HepG2 (cell line): Measurements from ENCODE around the gene BRPF1. TPM values are rescaled to one million over a fixed set of nuclear protein-coding genes. Genes with fewer than 3 reads are reported as not detected.

Source experiments
- BRD4 ChIP-seq: sonication (generic); formaldehyde crosslinking; IDR thresholded peaks from 2 replicates; pipeline ENCODE4 v1.4.0; 2020; ENCODE audit warnings: missing genetic modification reagents
- DR1 ChIP-seq: sonication (generic); formaldehyde crosslinking; IDR thresholded peaks from 2 replicates; pipeline ENCODE4 v1.8.0; 2021; ENCODE audit warnings: mild to moderate bottlenecking, missing genetic modification reagents, inconsistent platforms
- FOSL2 ChIP-seq: sonication (generic); formaldehyde crosslinking; IDR thresholded peaks from 2 replicates; pipeline ENCODE4 v1.4.0; 2020; ENCODE audit warnings: missing genetic modification reagents
- GATAD2A ChIP-seq: IDR thresholded peaks from 2 replicates; pipeline ENCODE4 v1.6.1; 2016
- HDAC2 ChIP-seq: sonication (generic); formaldehyde crosslinking; IDR thresholded peaks from 2 replicates; pipeline ENCODE4 v1.4.0; 2020; ENCODE audit warnings: missing genetic modification reagents
- HNF1B ChIP-seq: sonication (generic); formaldehyde crosslinking; IDR thresholded peaks from 2 replicates; pipeline ENCODE4 v1.5.1; 2020; ENCODE audit warnings: mild to moderate bottlenecking, moderate library complexity, missing genetic modification reagents
- HNF4G ChIP-seq, 2 experiments: sonication (generic) in 1 of 2; formaldehyde crosslinking in 1 of 2; IDR thresholded peaks; 2 replicates each; pipeline versions ENCODE4 v1.4.0 to v1.6.1; 2011 to 2020; ENCODE audit warnings: borderline replicate concordance in 2 of 2, low read depth in 2 of 2, mild to moderate bottlenecking in 2 of 2, low read length in 1 of 2, missing genetic modification reagents in 1 of 2, moderate library complexity in 1 of 2
- MAFF ChIP-seq: IDR thresholded peaks from 2 replicates; pipeline ENCODE4 v1.6.1; 2011; ENCODE audit warnings: low read depth, low read length, improper control_type of control experiment
- MAFK ChIP-seq, 2 experiments: IDR thresholded peaks in 1 of 2; conservative IDR thresholded peaks in 1 of 2; 2 replicates each; pipeline ENCODE4 v1.6.1; 2011; ENCODE audit warnings: improper control_type of control experiment in 2 of 2, low read length in 2 of 2
- NR1H2 ChIP-seq: sonication (generic); formaldehyde crosslinking; IDR thresholded peaks from 2 replicates; pipeline ENCODE4 v1.8.1; 2022; ENCODE audit warnings: low read depth, missing genetic modification reagents, borderline replicate concordance
- NR2F2 ChIP-seq: IDR thresholded peaks from 2 replicates; pipeline ENCODE4 v1.6.1; 2012; ENCODE audit warnings: low read depth, inconsistent platforms, borderline replicate concordance
- POLR2AphosphoS5 ChIP-seq: IDR thresholded peaks from 2 replicates; pipeline ENCODE4 v1.6.1; 2012; ENCODE audit warnings: low read depth, low read length
- POLR2G ChIP-seq: fragments of 200-400 bp; formaldehyde crosslinking; IDR thresholded peaks from 2 replicates; pipeline ENCODE4 v1.6.1; 2018; ENCODE audit warnings: mild to moderate bottlenecking, low read depth, low read length, moderate library complexity
- ZBTB44 ChIP-seq: sonication (generic); formaldehyde crosslinking; IDR thresholded peaks from 2 replicates; pipeline ENCODE4 v1.4.0; 2020; ENCODE audit warnings: missing genetic modification reagents
- ZNF670 ChIP-seq: sonication (generic); formaldehyde crosslinking; IDR thresholded peaks from 2 replicates; pipeline ENCODE4 v1.8.0; 2022; ENCODE audit warnings: mild to moderate bottlenecking, missing genetic modification reagents, borderline replicate concordance
- ZNF740 ChIP-seq: sonication (generic); formaldehyde crosslinking; IDR thresholded peaks from 2 replicates; pipeline ENCODE4 v1.4.0; 2020; ENCODE audit warnings: missing genetic modification reagents
- ZNF772 ChIP-seq: sonication (generic); formaldehyde crosslinking; IDR thresholded peaks from 2 replicates; pipeline ENCODE4 v1.5.0; 2020; ENCODE audit warnings: mild to moderate bottlenecking, missing genetic modification reagents
- ZNF816 ChIP-seq: sonication (generic); formaldehyde crosslinking; IDR thresholded peaks from 2 replicates; pipeline ENCODE4 v1.8.0; 2022; ENCODE audit warnings: missing genetic modification reagents, mild to moderate bottlenecking, borderline replicate concordance
- polyA plus RNA-seq, 8 experiments: library from polyadenylated mRNA; depleted of rRNA in 3 of 8; stranded (reverse) in 7 of 8; unstranded in 1 of 8; fragments of >200 nt; fragmentation: Illumina TruSeq in 4 of 8; extraction: Trizol in 4 of 8; gene quantifications; 2 replicates each; pipeline versions ENCODE4 v1.2.1 to v1.2.3, GENCODE V29; 2011 to 2016; ENCODE audit warnings: low read depth in 4 of 8, missing spikeins in 1 of 8, mixed read lengths in 1 of 8; ENCODE audit not compliant: insufficient read depth in 1 of 8
- total RNA-seq, 5 experiments: library from RNA; depleted of rRNA; stranded (reverse); fragments of >200 nt; fragmentation: Illumina TruSeq; extraction: Trizol; gene quantifications; 2 replicates each; pipeline ENCODE4 v1.2.3, GENCODE V29; 2016; ENCODE audit warnings: low read depth in 1 of 5

Gene BRPF1
- total and polyA plus RNA-seq, 2 of the 13 experiments (the other 11 are each of a cell fraction or from before 2014, with no cell fraction given), result 7.3 to 10.0 TPM

- TF ChIP-seq ZNF740 (CRISPR knock-in tag), result no peak
- TF ChIP-seq HNF1B (CRISPR knock-in tag), result 0 out of 2 replicates have a peak, but pooled peaks have one; percentile 12
- no peak for TF ChIP-seq NR1H2 (CRISPR knock-in tag)
- TF ChIP-seq BRD4, result no peak
- TF ChIP-seq MAFK (conservative IDR thresholded peaks at IDR 0.05 in 1 of 2, IDR thresholded peaks at IDR 0.05 in 1 of 2; ENCODE audit: low read length in 2 of 2), result no peak
- peak; percentile 35; the same call in 1 of the 2 replicates for TF ChIP-seq HDAC2 (CRISPR knock-in tag)
- TF ChIP-seq ZNF816 (CRISPR knock-in tag), result no peak
- TF ChIP-seq NR2F2, result 0 out of 2 replicates have a peak, but pooled peaks have one; percentile 25
- no peak; the same call in 1 of the 2 replicates for TF ChIP-seq GATAD2A (CRISPR knock-in tag)
- TF ChIP-seq DR1 (CRISPR knock-in tag), result no peak
- TF ChIP-seq POLR2AphosphoS5, result peak; percentile 21; the same call in 1 of the 2 replicates
- no peak for TF ChIP-seq MAFF
- TF ChIP-seq ZBTB44 (CRISPR knock-in tag), result no peak
- TF ChIP-seq HNF4G (IDR thresholded peaks at IDR 0.05; ENCODE audit: borderline replicate concordance, low read depth, low read length), result peak; percentile 42; the same call in 1 of the 2 replicates
- TF ChIP-seq HNF4G (CRISPR knock-in tag; IDR thresholded peaks at IDR 0.05; ENCODE audit: borderline replicate concordance, low read depth), result 0 out of 2 replicates have a peak, but pooled peaks have one; percentile 11
- peak; percentile 42; the same call in 1 of the 2 replicates for TF ChIP-seq POLR2G
- 0 out of 2 replicates have a peak, but pooled peaks have one; percentile 46 for TF ChIP-seq ZNF772 (CRISPR knock-in tag)
- no peak for TF ChIP-seq ZNF670 (CRISPR knock-in tag)
- TF ChIP-seq FOSL2 (CRISPR knock-in tag), result peak; percentile 9; the same call in 1 of the 2 replicates
Observed at GRCh38 chr3:9768141-9768775, 36.7 kb downstream of the BRPF1 start (continued).
